OCI-LY7 (cell line): Measurements from ENCODE around the gene SMYD3.

Source experiments
- EZH2phosphoT487 ChIP-seq: fragments of 200-600 bp; sonication (generic); IDR thresholded peaks from 2 replicates; pipeline ENCODE4 v1.6.1; 2018; ENCODE audit warnings: low read depth, borderline replicate concordance, mild to moderate bottlenecking, mixed run types, antibody characterized with exemption, low read length, moderate library complexity, mixed read lengths
- TF ChIP-seq, protein P1 (sequence below): fragments of 200-600 bp; sonication (generic); conservative IDR thresholded peaks from 2 replicates; pipeline ENCODE4 v1.5.1; 2014; ENCODE audit warnings: mild to moderate bottlenecking, antibody characterized with exemption, low read length, moderate library complexity, mixed read lengths

GRCh38 chr1:246092136-246092535 is 414.9 kb downstream of the SMYD3 start:
- TF ChIP-seq, protein P1, sequence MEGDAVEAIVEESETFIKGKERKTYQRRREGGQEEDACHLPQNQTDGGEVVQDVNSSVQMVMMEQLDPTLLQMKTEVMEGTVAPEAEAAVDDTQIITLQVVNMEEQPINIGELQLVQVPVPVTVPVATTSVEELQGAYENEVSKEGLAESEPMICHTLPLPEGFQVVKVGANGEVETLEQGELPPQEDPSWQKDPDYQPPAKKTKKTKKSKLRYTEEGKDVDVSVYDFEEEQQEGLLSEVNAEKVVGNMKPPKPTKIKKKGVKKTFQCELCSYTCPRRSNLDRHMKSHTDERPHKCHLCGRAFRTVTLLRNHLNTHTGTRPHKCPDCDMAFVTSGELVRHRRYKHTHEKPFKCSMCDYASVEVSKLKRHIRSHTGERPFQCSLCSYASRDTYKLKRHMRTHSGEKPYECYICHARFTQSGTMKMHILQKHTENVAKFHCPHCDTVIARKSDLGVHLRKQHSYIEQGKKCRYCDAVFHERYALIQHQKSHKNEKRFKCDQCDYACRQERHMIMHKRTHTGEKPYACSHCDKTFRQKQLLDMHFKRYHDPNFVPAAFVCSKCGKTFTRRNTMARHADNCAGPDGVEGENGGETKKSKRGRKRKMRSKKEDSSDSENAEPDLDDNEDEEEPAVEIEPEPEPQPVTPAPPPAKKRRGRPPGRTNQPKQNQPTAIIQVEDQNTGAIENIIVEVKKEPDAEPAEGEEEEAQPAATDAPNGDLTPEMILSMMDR, result no peak
- TF ChIP-seq EZH2phosphoT487, result no peak
